ENCODE measurements around the gene MPST. TPM values are rescaled to one million over a fixed set of nuclear protein-coding genes. Genes with fewer than 3 reads are reported as not detected.

Gene MPST
- total RNA-seq, 6 donors from 2014 or later = 80.8 to 183 (median 135) TPM

GRCh38 chr22:36991206-36991605, 28.3 kb upstream of the MPST start:
- H3K4me3 ChIP-seq = no peak overlapping the region
- no peaks in the 10 kb centered on the region for H3K4me1 ChIP-seq
- 70 to 74% methylated on average over 6 of the region's 6 CpGs for WGBS, 2 donors
- ATAC-seq (ENCODE audit: low FRiP score in 2 of 2) (no peak), DNase-seq (no peak)
- no peak overlapping the region for H3K27ac ChIP-seq
- no peaks in the 10 kb centered on the region for H3K27me3 ChIP-seq
- TF ChIP-seq POLR2A (IDR thresholded peaks at IDR 0.05) (no peak), EP300 (IDR thresholded peaks at IDR 0.05) (no peak), POLR2AphosphoS5 (IDR thresholded peaks at IDR 0.05) (no peak), CTCF (IDR thresholded peaks at IDR 0.05) (no peak)
- H3K36me3 ChIP-seq = no peaks in the 10 kb centered on the region
- peaks cover 3 to 5% (median 4%) of the 10 kb centered on the region in 4 donors for H3K9me3 ChIP-seq

GRCh38 chr22:36997746-36998145, 21.8 kb upstream of the MPST start:
- no peaks in the 10 kb centered on the region for H3K27me3 ChIP-seq
- no peaks in the 10 kb centered on the region for H3K9me3 ChIP-seq
- TF ChIP-seq POLR2AphosphoS5 (IDR thresholded peaks at IDR 0.05) = no peak
- no peak for TF ChIP-seq CTCF (IDR thresholded peaks at IDR 0.05)
- TF ChIP-seq EP300 (IDR thresholded peaks at IDR 0.05) = no peak
- TF ChIP-seq POLR2A (IDR thresholded peaks at IDR 0.05) = no peak
- DNase-seq = no peak
- no peak overlapping the region for H3K27ac ChIP-seq
- 85 to 93% methylated on average over 2 of the region's 2 CpGs for WGBS, 2 donors
- H3K36me3 ChIP-seq = no peaks in the 10 kb centered on the region
- ATAC-seq (ENCODE audit: low FRiP score in 2 of 2) = no peak
- H3K4me1 ChIP-seq = no peaks in the 10 kb centered on the region
- no peak overlapping the region for H3K4me3 ChIP-seq

- TF ChIP-seq POLR2A (IDR thresholded peaks at IDR 0.05) = no peak
- no peak for TF ChIP-seq CTCF (IDR thresholded peaks at IDR 0.05)
- TF ChIP-seq POLR2AphosphoS5 (IDR thresholded peaks at IDR 0.05) = no peak
- TF ChIP-seq EP300 (IDR thresholded peaks at IDR 0.05) = no peak
- ATAC-seq (ENCODE audit: low FRiP score in 2 of 2) (no peak), DNase-seq (no peak)
- no peaks in the 10 kb centered on the region for H3K36me3 ChIP-seq
- no peak overlapping the region for H3K4me3 ChIP-seq
- no peak overlapping the region for H3K27ac ChIP-seq
- H3K4me1 ChIP-seq = no peaks in the 10 kb centered on the region
- no peaks in the 10 kb centered on the region for H3K9me3 ChIP-seq
- WGBS, 2 donors = 80 to 87% methylated on average over 9 of the region's 9 CpGs
- no peaks in the 10 kb centered on the region for H3K27me3 ChIP-seq
These were observed 20.8 kb upstream of the MPST start for GRCh38 chr22:36998620-36999351.

- DNase-seq (no peak), ATAC-seq (ENCODE audit: low FRiP score in 2 of 2) (no peak)
- H3K27me3 ChIP-seq = no peaks in the 10 kb centered on the region
- 84 to 90% methylated on average over 4 of the region's 4 CpGs for WGBS, 2 donors
- no peaks in the 10 kb centered on the region for H3K36me3 ChIP-seq
- H3K9me3 ChIP-seq = no peaks in the 10 kb centered on the region
- no peak overlapping the region for H3K27ac ChIP-seq
- no peaks in the 10 kb centered on the region for H3K4me1 ChIP-seq
- H3K4me3 ChIP-seq = no peak overlapping the region
- TF ChIP-seq POLR2AphosphoS5 (IDR thresholded peaks at IDR 0.05) (no peak), EP300 (IDR thresholded peaks at IDR 0.05) (no peak)
These were observed 20.1 kb upstream of the MPST start for GRCh38 chr22:36999463-36999862.

- no peak overlapping the region for H3K27ac ChIP-seq
- H3K4me3 ChIP-seq = no peak overlapping the region
- no peaks in the 10 kb centered on the region for H3K27me3 ChIP-seq
- H3K36me3 ChIP-seq = no peaks in the 10 kb centered on the region
- DNase-seq (no peak), ATAC-seq (ENCODE audit: low FRiP score in 2 of 2) (no peak)
- no peak for TF ChIP-seq CTCF (IDR thresholded peaks at IDR 0.05)
- TF ChIP-seq POLR2A (IDR thresholded peaks at IDR 0.05) = no peak
- TF ChIP-seq POLR2AphosphoS5 (IDR thresholded peaks at IDR 0.05) = no peak
- no peak for TF ChIP-seq EP300 (IDR thresholded peaks at IDR 0.05)
- no peaks in the 10 kb centered on the region for H3K9me3 ChIP-seq
- H3K4me1 ChIP-seq = no peaks in the 10 kb centered on the region
- WGBS, 2 donors = 77 to 82% methylated on average over 11 of the region's 11 CpGs
These were observed 18.6 kb upstream of the MPST start for GRCh38 chr22:37000676-37001534.
